Measurements from ENCODE around the gene SPDYA. TPM values are rescaled to one million over a fixed set of nuclear protein-coding genes. Genes with fewer than 3 reads are reported as not detected.

SPDYA gene
- polyA plus RNA-seq, 1 donor from 2014 or later: 0.46 TPM

DNA sequence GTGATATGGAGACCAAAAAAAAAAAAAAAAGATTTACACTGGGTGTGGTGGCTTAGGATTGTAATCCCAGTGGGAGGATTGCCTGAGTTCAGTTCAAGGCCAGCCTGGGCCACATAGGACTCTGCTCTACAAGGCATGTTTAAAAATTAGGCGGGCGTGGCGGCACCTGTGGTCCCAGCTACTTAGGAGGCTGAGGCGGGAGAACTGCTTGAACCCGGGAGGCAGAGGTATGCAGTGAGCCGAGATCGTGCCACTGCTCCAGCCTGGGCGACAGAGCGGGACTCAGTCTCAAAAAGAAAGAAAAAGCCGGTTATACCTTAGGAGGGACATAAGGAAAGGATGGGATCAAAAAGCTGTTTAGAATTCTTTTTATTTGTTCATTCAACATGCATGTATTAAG is 707 bp upstream of the SPDYA start:
- H3K27ac ChIP-seq (ENCODE audit: low read length): peak overlapping the region; percentile 60

DNA sequence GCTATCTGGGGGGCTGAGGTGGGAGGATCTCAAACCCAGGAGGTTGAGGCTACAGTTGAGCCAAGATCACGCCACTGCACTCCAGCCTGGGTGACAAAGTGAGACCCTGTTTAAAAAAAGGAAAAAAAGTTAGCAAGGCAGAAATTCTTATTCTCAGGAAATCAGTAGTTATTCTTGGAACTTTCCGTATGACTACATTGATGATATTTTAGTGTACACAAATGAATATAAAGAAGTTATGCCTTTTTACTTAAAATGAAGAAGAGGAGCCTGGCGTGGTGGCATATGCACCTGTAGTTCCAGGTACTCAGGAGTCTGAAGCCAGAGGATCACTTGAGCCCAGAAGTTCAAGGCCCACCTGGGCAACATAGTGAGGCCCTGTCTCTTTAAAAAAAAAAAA is 7.4 kb downstream of the SPDYA start:
- Histone ChIP-seq H3K9ac (ENCODE audit: low read length) (no peak overlapping the region), H3K9me2 (ENCODE audit: insufficient read depth, low read length) (no peaks in the 10 kb centered on the region), H3K27me3 (ENCODE audit: insufficient read depth, low read depth, low read length) (no peaks in the 10 kb centered on the region), H3F3A (ENCODE audit: insufficient read depth, low read length, poor library complexity, severe bottlenecking) (no peaks in the 10 kb centered on the region), H4K20me1 (ENCODE audit: insufficient read depth) (no peaks in the 10 kb centered on the region), H3K9me3 (ENCODE audit: low read length) (no peaks in the 10 kb centered on the region), H2AFZ (ENCODE audit: low read depth, low read length) (no peak overlapping the region), H3K36me3 (ENCODE audit: insufficient read depth, low read length) (no peaks in the 10 kb centered on the region), H3K4me2 (ENCODE audit: low read length) (no peak overlapping the region), H3K27ac (ENCODE audit: low read length) (no peak overlapping the region), H3K4me3 (ENCODE audit: low read length) (no peak overlapping the region), H3K79me2 (replicated peaks; ENCODE audit: insufficient read depth, low read length) (no peaks in the 10 kb centered on the region)
- TF ChIP-seq EP300 (conservative IDR thresholded peaks at IDR 0.05; ENCODE audit: poor library complexity, severe bottlenecking): no peak
- TF ChIP-seq TAF1 (IDR thresholded peaks at IDR 0.05; ENCODE audit: low read depth): no peak
- no peak for TF ChIP-seq EZH2 (IDR thresholded peaks at IDR 0.05; ENCODE audit: borderline replicate concordance, insufficient read depth, low read length, poor library complexity, severe bottlenecking)
- TF ChIP-seq, protein P1, sequence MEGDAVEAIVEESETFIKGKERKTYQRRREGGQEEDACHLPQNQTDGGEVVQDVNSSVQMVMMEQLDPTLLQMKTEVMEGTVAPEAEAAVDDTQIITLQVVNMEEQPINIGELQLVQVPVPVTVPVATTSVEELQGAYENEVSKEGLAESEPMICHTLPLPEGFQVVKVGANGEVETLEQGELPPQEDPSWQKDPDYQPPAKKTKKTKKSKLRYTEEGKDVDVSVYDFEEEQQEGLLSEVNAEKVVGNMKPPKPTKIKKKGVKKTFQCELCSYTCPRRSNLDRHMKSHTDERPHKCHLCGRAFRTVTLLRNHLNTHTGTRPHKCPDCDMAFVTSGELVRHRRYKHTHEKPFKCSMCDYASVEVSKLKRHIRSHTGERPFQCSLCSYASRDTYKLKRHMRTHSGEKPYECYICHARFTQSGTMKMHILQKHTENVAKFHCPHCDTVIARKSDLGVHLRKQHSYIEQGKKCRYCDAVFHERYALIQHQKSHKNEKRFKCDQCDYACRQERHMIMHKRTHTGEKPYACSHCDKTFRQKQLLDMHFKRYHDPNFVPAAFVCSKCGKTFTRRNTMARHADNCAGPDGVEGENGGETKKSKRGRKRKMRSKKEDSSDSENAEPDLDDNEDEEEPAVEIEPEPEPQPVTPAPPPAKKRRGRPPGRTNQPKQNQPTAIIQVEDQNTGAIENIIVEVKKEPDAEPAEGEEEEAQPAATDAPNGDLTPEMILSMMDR (IDR thresholded peaks at IDR 0.05; ENCODE audit: poor library complexity, severe bottlenecking): no peak
- TF ChIP-seq SMC3 (conservative IDR thresholded peaks at IDR 0.05; ENCODE audit: poor library complexity): no peak
- no peak for TF ChIP-seq POLR2AphosphoS5 (IDR thresholded peaks at IDR 0.05)
- no peak for TF ChIP-seq RAD21 (conservative IDR thresholded peaks at IDR 0.05)
- no peak for TF ChIP-seq MXI1 (conservative IDR thresholded peaks at IDR 0.05; ENCODE audit: poor library complexity, severe bottlenecking)
- TF ChIP-seq, protein P2, sequence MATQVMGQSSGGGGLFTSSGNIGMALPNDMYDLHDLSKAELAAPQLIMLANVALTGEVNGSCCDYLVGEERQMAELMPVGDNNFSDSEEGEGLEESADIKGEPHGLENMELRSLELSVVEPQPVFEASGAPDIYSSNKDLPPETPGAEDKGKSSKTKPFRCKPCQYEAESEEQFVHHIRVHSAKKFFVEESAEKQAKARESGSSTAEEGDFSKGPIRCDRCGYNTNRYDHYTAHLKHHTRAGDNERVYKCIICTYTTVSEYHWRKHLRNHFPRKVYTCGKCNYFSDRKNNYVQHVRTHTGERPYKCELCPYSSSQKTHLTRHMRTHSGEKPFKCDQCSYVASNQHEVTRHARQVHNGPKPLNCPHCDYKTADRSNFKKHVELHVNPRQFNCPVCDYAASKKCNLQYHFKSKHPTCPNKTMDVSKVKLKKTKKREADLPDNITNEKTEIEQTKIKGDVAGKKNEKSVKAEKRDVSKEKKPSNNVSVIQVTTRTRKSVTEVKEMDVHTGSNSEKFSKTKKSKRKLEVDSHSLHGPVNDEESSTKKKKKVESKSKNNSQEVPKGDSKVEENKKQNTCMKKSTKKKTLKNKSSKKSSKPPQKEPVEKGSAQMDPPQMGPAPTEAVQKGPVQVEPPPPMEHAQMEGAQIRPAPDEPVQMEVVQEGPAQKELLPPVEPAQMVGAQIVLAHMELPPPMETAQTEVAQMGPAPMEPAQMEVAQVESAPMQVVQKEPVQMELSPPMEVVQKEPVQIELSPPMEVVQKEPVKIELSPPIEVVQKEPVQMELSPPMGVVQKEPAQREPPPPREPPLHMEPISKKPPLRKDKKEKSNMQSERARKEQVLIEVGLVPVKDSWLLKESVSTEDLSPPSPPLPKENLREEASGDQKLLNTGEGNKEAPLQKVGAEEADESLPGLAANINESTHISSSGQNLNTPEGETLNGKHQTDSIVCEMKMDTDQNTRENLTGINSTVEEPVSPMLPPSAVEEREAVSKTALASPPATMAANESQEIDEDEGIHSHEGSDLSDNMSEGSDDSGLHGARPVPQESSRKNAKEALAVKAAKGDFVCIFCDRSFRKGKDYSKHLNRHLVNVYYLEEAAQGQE (IDR thresholded peaks at IDR 0.05; ENCODE audit: borderline replicate concordance): no peak

More for the DNA sequence above, 707 bp upstream of the SPDYA start:
- Histone ChIP-seq H3K27me3 (ENCODE audit: insufficient read depth, low read depth, low read length) (no peaks in the 10 kb centered on the region), H3F3A (ENCODE audit: insufficient read depth, low read length, poor library complexity, severe bottlenecking) (no peaks in the 10 kb centered on the region), H3K4me2 (ENCODE audit: low read length) (peak overlapping the region; percentile 3), H2AFZ (ENCODE audit: low read depth, low read length) (no peak overlapping the region), H3K9ac (ENCODE audit: low read length) (peak overlapping the region; percentile 65), H3K4me3 (ENCODE audit: low read length) (peak overlapping the region; percentile 71), H3K9me2 (ENCODE audit: insufficient read depth, low read length) (no peaks in the 10 kb centered on the region), H3K36me3 (ENCODE audit: insufficient read depth, low read length) (no peaks in the 10 kb centered on the region), H3K79me2 (replicated peaks; ENCODE audit: insufficient read depth, low read length) (no peaks in the 10 kb centered on the region), H4K20me1 (ENCODE audit: insufficient read depth) (no peaks in the 10 kb centered on the region), H3K9me3 (ENCODE audit: low read length) (no peaks in the 10 kb centered on the region)
- TF ChIP-seq, protein P2 (IDR thresholded peaks at IDR 0.05; ENCODE audit: borderline replicate concordance): no peak
- no peak for TF ChIP-seq SMC3 (conservative IDR thresholded peaks at IDR 0.05; ENCODE audit: poor library complexity)
- no peak for TF ChIP-seq POLR2AphosphoS5 (IDR thresholded peaks at IDR 0.05)
- TF ChIP-seq, protein P1 (IDR thresholded peaks at IDR 0.05; ENCODE audit: poor library complexity, severe bottlenecking): no peak
- TF ChIP-seq EZH2 (IDR thresholded peaks at IDR 0.05; ENCODE audit: borderline replicate concordance, insufficient read depth, low read length, poor library complexity, severe bottlenecking): no peak
- no peak for TF ChIP-seq RAD21 (conservative IDR thresholded peaks at IDR 0.05)
- TF ChIP-seq MXI1 (conservative IDR thresholded peaks at IDR 0.05; ENCODE audit: poor library complexity, severe bottlenecking): no peak
- no peak for TF ChIP-seq TAF1 (IDR thresholded peaks at IDR 0.05; ENCODE audit: low read depth)
- TF ChIP-seq EP300 (conservative IDR thresholded peaks at IDR 0.05; ENCODE audit: poor library complexity, severe bottlenecking): no peak

Measured in neural cell (in vitro differentiated cells).